GM19025 (cell line): ENCODE results near the gene SOBP.

ENCODE experiments used
- ATAC-seq: cut with Tn5 transposase; IDR thresholded peaks from one replicate; pipeline ENCODE4 v1.9.1; 2021; ENCODE audit warnings: mild to moderate bottlenecking, low read depth, moderate library complexity; ENCODE audit not compliant: unreplicated experiment

Gene SOBP

GRCh38 chr6:107612762-107613415 lies 123.0 kb downstream of the SOBP start:
- no peak for ATAC-seq

DNA sequence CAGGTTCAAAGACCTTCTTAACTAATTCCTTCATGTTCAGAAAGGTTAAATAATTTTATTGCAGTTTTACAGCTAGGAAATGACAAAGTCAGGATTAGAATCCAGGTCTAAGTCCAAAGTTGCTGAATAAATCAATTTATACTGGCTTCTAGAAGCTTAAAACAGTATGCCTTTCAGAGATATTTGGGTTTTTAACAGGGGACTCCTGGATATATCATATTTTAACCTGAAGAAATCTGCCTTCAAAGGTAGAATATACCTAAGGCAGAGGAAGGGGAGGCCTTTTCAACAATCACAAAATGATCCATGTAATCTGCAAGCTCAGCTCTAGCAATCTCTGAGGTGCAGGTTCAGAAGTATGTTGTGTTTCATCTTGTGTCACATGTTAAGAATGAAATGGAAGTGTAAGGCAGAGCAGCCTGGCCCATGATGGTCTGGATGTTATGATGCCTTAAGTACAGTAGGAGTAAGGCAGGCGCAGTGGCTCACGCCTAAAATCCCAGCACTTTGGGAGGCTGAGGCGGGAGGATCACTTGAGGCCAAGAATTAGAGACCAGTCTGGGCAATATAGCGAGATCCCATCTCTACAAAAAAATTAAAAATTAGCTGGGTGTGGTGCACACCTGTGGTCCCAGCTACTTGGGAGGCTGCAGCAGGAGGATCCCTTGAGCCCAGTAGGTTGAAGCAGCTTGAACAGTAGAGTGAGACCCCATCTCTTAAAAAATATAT lies 123.9 kb downstream of the SOBP start:
- ATAC-seq, result no peak

- no peak for ATAC-seq
These were observed 124.9 kb downstream of the SOBP start for GRCh38 chr6:107614828-107615227.

DNA sequence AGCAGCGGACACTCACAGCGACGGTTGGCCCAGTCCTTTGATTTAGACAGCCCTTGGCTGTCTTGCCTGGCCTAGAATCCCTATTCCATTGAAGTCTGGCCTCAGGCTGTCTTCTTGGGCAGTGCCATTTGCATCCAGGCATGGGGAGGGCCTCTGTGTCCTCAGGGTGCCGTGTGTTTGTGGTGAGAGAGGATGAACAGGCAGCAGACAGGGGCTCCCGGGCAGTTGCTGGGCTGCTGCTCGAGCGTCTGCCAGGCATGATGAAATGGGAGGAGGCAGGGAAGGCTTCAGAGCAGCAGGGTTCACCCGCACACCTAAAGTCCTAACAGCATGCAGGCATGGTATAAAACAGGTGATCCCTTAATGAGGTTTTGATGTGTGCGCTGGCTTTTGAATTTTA lies 126.9 kb downstream of the SOBP start:
- no peak for ATAC-seq

- ATAC-seq, result no peak
These were observed 127.5 kb downstream of the SOBP start for GRCh38 chr6:107617341-107617932.

- peak; percentile 94 for ATAC-seq
These were observed 128.8 kb downstream of the SOBP start for GRCh38 chr6:107618672-107619071.

GRCh38 chr6:107620732-107621131 lies 130.8 kb downstream of the SOBP start:
- no peak for ATAC-seq

GRCh38 chr6:107621229-107621937 lies 131.5 kb downstream of the SOBP start:
- ATAC-seq, result no peak

DNA sequence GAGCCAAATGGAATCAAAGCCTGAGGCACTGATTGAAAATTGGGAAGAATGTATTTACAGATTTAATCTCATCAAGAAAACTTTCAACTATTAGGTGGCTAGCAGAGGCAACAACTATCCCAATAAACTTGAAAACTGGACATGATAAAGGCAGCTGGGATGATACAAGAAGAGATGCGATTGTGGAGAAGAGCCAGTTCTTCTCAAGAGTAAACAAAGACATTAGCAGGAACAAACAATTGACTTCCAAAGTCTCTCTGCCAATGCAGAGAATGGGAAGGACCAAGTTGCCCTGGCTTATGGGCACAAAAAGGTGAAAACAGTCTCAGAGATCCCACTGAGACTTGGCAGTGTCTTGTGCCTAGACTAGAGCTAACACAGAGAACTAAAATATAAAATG lies 132.4 kb downstream of the SOBP start:
- no peak for ATAC-seq

- no peak for ATAC-seq
These were observed 134.1 kb downstream of the SOBP start for GRCh38 chr6:107624050-107624449.

DNA sequence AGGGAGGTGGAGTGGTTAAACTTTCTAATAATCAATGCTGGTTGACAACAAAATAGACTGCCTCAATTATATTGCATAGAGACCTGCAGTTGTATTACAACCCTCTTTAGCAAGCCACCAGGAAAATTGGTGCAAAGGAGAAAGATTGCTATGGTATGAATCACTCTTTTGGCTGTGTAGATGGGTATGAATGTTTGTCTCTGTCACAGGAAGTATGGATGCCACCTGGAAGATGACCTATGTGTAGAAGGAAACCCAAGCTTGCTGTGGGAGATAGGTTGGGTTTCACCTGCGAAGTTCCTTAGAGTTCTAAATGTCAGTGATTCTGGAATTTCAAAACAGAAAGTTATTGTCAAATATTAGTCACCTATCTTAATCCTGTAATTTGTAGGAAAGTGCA lies 134.6 kb downstream of the SOBP start:
- ATAC-seq, result no peak

DNA sequence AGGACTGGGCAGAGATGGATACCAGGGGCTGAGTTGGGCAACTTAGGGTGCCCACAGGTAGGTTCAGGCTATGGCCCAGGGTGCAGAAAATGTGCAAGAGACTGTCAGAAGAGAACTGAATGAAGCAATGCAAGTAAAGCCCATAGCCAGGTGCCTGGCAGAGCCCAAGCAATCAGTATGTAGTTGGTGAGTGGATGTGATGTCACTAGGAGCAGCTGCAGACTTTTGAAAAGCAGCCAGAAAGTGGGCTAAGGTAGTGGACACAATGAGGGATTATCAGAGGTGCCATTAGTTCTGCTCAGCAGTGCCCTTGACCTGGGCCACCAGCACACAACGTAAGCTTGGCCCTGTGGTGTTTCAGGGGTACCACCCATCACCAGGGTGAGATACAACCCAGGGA lies 135.3 kb downstream of the SOBP start:
- ATAC-seq, result no peak

- no peak for ATAC-seq
These were observed 136.7 kb downstream of the SOBP start for GRCh38 chr6:107626645-107627044.

- ATAC-seq, result no peak
These were observed 138.1 kb downstream of the SOBP start for GRCh38 chr6:107627969-107628368.

- ATAC-seq, result no peak
These were observed 139.0 kb downstream of the SOBP start for GRCh38 chr6:107628878-107629277.

GRCh38 chr6:107629548-107630129 lies 139.7 kb downstream of the SOBP start:
- ATAC-seq, result no peak

DNA sequence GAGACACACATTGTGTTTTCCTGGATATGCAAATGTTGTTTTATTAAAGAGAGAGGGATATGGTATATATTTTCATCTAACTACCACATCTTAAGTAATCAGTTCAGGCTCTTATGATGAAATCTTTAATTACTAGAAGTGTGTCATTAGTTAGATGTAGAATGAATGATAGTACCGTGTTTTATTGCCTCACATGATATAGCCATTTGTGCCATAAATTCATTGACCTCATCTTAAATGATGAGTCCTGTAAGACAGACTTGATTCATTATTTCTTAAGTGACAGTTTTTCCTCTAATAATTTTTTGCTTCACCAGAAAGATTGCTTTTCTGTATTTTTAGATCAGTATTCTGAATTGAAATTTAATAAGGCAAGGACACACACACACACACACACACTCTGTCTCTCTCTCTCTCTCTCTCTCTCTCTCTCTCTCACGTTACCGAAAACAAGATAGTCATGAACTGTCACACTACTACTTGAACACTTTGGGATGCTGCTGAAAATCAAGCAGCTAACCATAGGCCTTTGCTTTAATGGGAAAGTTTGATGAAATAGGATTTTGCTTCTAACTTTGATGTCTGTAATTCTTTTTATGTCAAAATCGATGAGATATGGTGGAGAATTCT lies 140.5 kb downstream of the SOBP start:
- ATAC-seq, result no peak

DNA sequence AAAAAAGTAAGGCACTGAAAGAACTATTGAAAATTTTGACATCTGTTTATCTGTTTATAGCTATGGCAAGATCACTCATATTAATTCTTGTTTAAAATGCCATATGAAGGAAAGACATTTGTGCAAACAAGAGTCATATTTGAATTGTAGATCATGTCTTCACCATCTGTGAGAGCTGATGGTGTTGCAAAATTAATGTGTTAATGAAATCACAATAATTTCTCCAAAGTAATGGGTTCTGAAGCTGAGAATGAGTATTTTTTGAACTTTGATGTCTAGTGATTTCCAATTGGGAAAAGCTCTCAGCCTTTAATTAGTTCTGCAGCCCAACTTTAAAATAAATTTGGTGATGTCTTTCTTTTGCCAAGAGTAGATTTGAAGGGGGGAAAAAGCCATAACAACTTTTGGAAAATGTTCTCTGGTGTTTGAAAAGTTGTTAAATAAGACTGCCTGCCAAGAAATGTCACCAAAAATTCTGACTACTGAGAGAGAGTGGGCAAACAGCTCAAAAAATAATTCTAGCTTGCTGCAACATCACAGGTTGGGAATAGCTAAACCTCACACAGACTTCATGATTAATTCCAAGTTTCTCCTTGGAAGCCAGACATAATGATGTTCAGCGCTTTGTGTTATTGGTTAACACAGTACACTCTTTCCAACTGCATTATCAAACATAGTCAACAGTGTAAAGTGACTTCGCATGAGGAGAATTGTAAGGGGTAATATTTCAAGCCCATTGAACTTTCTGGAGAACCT lies 142.6 kb downstream of the SOBP start:
- ATAC-seq, result no peak

DNA sequence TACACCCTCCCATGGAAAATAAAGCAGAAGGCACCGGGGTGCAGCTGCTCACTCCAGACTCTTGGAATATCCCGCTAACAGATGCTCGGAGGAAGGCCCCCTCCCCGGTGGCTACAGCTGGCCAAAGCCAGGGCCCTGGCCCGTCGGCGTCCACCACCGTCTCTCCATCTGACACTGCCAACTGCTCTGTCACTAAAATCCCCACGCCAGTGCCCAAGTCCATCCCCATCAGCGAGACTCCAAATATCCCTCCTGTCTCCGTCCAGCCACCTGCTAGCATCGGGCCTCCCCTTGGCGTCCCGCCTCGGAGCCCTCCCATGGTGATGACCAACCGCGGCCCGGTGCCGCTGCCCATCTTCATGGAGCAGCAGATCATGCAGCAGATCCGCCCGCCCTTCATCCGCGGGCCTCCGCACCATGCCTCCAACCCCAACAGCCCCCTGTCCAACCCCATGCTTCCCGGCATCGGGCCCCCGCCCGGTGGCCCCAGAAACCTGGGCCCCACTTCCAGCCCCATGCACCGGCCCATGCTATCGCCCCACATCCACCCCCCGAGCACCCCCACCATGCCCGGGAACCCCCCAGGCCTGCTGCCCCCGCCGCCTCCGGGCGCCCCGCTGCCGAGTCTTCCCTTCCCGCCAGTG lies 143.9 kb downstream of the SOBP start:
- ATAC-seq, result no peak
